Sigmoid colon (tissue), 7 donors: ENCODE data around the gene NRL. TPM values are rescaled to one million over a fixed set of nuclear protein-coding genes. Genes with fewer than 3 reads are reported as not detected.

Experiments used
- DNase-seq: peaks from one replicate; pipeline ENCODE4 v3.0.0-alpha.2; 2019
- H3K27ac ChIP-seq, 4 donors: fragments of 200-600 bp; sonication (generic); one replicate each; pipeline ENCODE4 v1.5.1; 2016 to 2019; ENCODE audit warnings: mild to moderate bottlenecking in 1 of 4
- H3K27me3 ChIP-seq, 3 donors: fragments of 200-600 bp; sonication (generic); one replicate each; pipeline ENCODE4 v1.5.1; 2019; ENCODE audit warnings: mild to moderate bottlenecking in 1 of 3
- H3K36me3 ChIP-seq, 4 donors: fragments of 200-600 bp; sonication (generic); one replicate each; pipeline ENCODE4 v1.5.1; 2016 to 2019
- H3K4me1 ChIP-seq, 4 donors: fragments of 200-600 bp; sonication (generic); one replicate each; pipeline ENCODE4 v1.5.1; 2017 to 2019
- H3K4me3 ChIP-seq, 4 donors: fragments of 200-600 bp; sonication (generic); one replicate each; pipeline ENCODE4 v1.5.1; 2017 to 2019; ENCODE audit warnings: mild to moderate bottlenecking in 2 of 4, moderate library complexity in 1 of 4
- H3K9me3 ChIP-seq, 4 donors: fragments of 200-600 bp in 3 of 4; sonication (generic) in 3 of 4; one replicate each; pipeline versions ENCODE4 v1.5.1 to v1.6.1; 2013 to 2019
- CTCF ChIP-seq, 4 experiments: fragments of 450-650 bp in 3 of 4; fragments of 200-600 bp in 1 of 4; IDR thresholded peaks; one replicate each; pipeline ENCODE4 v1.5.1; 2016 to 2019; ENCODE audit warnings: antibody characterized with exemption in 4 of 4, mild to moderate bottlenecking in 3 of 4, moderate library complexity in 2 of 4
- EP300 ChIP-seq, 4 donors: sonication (generic); formaldehyde crosslinking; IDR thresholded peaks; one replicate each; pipeline ENCODE4 v1.6.1; 2017; ENCODE audit warnings: antibody characterized with exemption in 4 of 4
- POLR2A ChIP-seq, 2 donors: fragments of 450-650 bp; IDR thresholded peaks; one replicate each; pipeline ENCODE4 v1.6.1; 2016; ENCODE audit warnings: antibody characterized with exemption in 2 of 2, mild to moderate bottlenecking in 2 of 2, moderate library complexity in 2 of 2
- POLR2AphosphoS5 ChIP-seq, 4 donors: sonication (generic); formaldehyde crosslinking; IDR thresholded peaks; one replicate each; pipeline ENCODE4 v1.6.1; 2017; ENCODE audit warnings: antibody characterized with exemption in 4 of 4
- WGBS, 2 donors: extraction: QIAGEN DNeasy Blood & Tissue Kit; methylation state at CpG; one replicate each; pipeline ENCODE4 v1.1.7; 2013; 5-methylcytosine and 5-hydroxymethylcytosine counted together
- intact Hi-C: fragments of 100-400 bp; cut with DNase I; formaldehyde crosslinking; loops from one replicate; pipeline ENCODE4 v1.15.1; 2023
- polyA plus RNA-seq, 3 donors: library from polyadenylated mRNA; stranded (reverse); fragments of 200-250 nt; gene quantifications; one replicate each; pipeline ENCODE4 v1.2.3, GENCODE V29; 2013
- total RNA-seq, 4 donors: library from RNA; depleted of rRNA; stranded (reverse); fragments of >200 nt; gene quantifications; one replicate each; pipeline ENCODE4 v1.1.0, GENCODE V29; 2016
- donor health status: healthy with polysubstance abuse.
- donor health status: Bipolar disorder and iron deficiency.
- donor health status: healthy.

Gene NRL
- total and polyA plus RNA-seq, 7 donors = 0.71 to 2.9 (median 1.8) TPM

DNA sequence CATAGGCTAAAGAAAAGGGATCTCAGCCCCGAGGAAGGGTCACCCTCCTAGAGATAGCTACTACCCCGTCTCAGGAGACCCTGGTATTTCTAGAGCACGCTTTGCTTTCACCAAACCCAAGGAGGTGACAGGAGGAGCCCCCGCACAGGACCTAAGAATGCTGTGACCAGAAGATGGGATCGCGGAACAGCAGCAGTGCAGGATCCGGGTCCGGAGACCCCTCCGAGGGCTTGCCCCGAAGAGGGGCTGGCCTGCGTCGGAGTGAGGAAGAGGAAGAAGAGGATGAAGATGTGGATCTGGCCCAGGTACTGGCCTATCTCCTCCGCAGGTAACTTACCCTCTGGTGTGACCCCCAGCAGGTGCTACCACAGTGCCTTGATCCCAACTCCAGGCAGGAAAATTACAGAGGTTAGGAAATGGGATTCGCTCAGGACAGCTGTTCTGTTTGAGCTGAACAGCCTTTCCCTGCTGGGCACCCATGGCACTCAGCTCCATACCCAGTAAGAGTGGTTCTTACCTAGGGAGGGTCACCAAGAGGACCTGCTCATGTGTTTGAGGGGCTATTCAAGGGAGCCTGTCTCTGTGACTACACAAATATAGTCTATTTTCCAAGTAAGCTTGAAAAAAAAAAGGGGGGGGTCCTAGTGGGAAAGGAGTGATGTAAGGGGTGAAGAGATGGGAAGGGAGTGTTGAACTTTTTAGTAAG, 826 bp upstream of the NRL start:
- Histone ChIP-seq H3K9me3 (no peaks in the 10 kb centered on the region), H3K4me1 (peaks cover 0 to 19% (median 18%) of the 10 kb centered on the region in 4 donors), H3K27ac (peak overlapping the region; percentile 95 to 99 (median 98)), H3K4me3 (peak overlapping the region; percentile 66 to 85 (median 74)), H3K27me3 (no peaks in the 10 kb centered on the region), H3K36me3 (peaks cover 9 to 38% (median 26%) of the 10 kb centered on the region in 4 donors)
- TF ChIP-seq POLR2A (IDR thresholded peaks at IDR 0.05) (no peak), POLR2AphosphoS5 (IDR thresholded peaks at IDR 0.05) (no peak), EP300 (IDR thresholded peaks at IDR 0.05) (no peak), CTCF (IDR thresholded peaks at IDR 0.05) (no peak)
- DNase-seq = no peak
- whole genome bisulfite sequencing, 2 donors = 1 to 3% methylated on average over 14 of the region's 14 CpGs
- intact Hi-C loops = loop anchor here (2.0 to 10.0 kb wide), 2 partner anchors 21 to 561 kb away; partner anchors contain the start of genes PSME1, THTPA and ZFHX2

DNA sequence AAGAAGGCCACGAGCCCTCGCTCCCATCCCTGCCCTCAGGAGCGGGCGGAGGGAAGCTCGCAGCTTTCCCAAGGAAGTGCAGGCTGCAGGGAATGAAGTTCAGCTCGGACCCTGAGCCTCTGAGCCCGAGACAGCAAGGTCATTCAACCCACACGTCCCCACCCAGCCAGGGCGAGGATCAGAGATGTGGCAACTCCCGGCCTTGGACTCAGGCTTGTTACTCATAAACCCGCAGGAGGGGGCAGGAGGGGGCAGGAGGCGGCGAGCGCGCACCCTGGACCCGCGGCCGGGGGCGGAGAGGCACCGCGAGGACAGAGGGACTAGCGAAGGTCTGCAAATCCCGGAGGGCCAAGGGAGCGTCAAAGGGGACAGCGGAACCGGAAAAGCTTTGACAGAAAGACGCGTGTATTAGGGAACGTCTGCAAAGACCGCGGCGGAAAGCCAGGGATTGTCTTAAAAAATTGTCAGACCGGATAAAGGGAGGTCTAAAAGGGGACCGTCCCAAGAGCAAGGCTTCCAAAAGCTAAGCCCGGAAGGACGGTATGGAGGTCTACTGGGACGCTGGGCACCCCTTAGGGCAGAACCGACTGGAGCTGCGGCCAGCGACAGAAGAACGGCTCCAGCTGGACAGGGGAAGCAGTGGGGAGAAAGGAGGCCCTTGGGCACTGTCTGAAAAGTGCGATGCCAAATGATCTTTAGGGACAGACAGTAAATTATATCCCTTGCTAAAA, 783 bp downstream of the NRL start:
- peak; percentile 93 for DNase-seq
- Histone ChIP-seq H3K4me1 (peaks cover 0 to 22% (median 18%) of the 10 kb centered on the region in 4 donors), H3K36me3 (peaks cover 8 to 22% (median 12%) of the 10 kb centered on the region in 4 donors), H3K4me3 (peak overlapping the region; percentile 66 to 85 (median 74)), H3K27me3 (no peaks in the 10 kb centered on the region), H3K27ac (peak overlapping the region; percentile 95 to 99 (median 98)), H3K9me3 (no peaks in the 10 kb centered on the region)
- intact Hi-C loops = loop anchor here (1.0 to 10.0 kb wide), 3 partner anchors 23 to 559 kb away; partner anchors contain the start of genes IRF9, PSME1, THTPA and ZFHX2
- TF ChIP-seq CTCF (IDR thresholded peaks at IDR 0.05) (no peak), POLR2AphosphoS5 (IDR thresholded peaks at IDR 0.05) (peak; percentile 24 to 78 (median 56)), EP300 (IDR thresholded peaks at IDR 0.05) (no peak), POLR2A (IDR thresholded peaks at IDR 0.05) (peak; percentile 26 to 54)
- WGBS, 2 donors = 1% methylated on average over 42 of the region's 42 CpGs

DNA sequence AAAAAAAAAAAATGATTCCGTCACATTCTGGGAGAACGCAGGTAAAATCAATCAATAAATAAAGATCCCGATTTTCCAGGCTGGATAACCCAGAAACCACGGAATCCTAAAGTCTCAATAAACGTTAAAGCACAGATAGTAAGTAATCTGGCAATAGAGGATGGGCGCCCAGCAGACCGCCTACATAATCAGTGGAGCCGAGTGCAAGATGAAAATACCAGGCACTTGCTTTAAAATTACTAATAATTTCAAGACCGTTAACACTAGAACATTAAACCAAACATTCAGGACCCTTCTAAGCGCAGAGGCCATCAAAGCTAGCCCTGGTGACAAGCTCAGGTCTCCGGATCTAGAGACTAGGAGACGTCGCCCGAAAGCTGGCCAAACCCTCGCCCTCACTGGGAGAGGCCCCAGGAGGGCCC, 1.4 kb downstream of the NRL start:
- peaks cover 5 to 16% (median 6%) of the 10 kb centered on the region in 4 donors for H3K36me3 ChIP-seq
- H3K4me1 ChIP-seq = peaks cover 0 to 28% (median 18%) of the 10 kb centered on the region in 4 donors
- no peak for TF ChIP-seq POLR2AphosphoS5 (IDR thresholded peaks at IDR 0.05)
- no peak for TF ChIP-seq POLR2A (IDR thresholded peaks at IDR 0.05)
- TF ChIP-seq CTCF (IDR thresholded peaks at IDR 0.05) = no peak
- TF ChIP-seq EP300 (IDR thresholded peaks at IDR 0.05) = no peak
- intact Hi-C loops = loop anchor here (10.0 kb wide), 1 partner anchor 559 kb away; the partner anchor contains the start of genes THTPA and ZFHX2
- H3K9me3 ChIP-seq = no peaks in the 10 kb centered on the region
- WGBS, 2 donors = 8 to 19% methylated on average over 15 of the region's 15 CpGs
- H3K27me3 ChIP-seq = no peaks in the 10 kb centered on the region
- no peak for DNase-seq
- peak overlapping the region; percentile 95 to 99 (median 98) for H3K27ac ChIP-seq
- H3K4me3 ChIP-seq = peak overlapping the region; percentile 66 to 85 (median 74)

DNA sequence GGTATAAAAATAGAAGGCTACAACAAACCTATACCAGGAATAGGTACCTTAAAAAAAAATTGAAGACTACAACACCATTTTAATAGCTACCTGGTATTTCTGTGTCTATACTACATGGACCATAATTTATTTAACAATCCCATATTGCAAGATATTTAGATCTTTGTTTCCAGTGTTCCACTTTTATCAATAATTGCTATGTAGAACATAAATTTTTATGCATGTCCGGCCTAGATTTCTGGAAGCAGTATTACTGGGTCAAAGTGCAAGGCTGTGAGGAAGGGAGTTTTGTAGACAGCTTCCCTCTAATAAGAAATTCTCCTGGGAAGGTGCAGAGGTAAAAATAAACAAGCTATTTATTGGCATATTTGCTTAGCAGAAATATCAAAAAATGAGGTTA, 4.2 kb downstream of the NRL start:
- Histone ChIP-seq H3K36me3 (no peaks in the 10 kb centered on the region), H3K9me3 (no peaks in the 10 kb centered on the region), H3K27ac (no peak overlapping the region), H3K27me3 (no peaks in the 10 kb centered on the region), H3K4me1 (peaks cover 0 to 16% (median 7%) of the 10 kb centered on the region in 4 donors), H3K4me3 (no peak overlapping the region)
- 18 to 71% methylated on average over 1 of the region's 1 CpG for WGBS, 2 donors
- no peak for TF ChIP-seq POLR2A (IDR thresholded peaks at IDR 0.05)
- TF ChIP-seq POLR2AphosphoS5 (IDR thresholded peaks at IDR 0.05) = no peak
- no peak for TF ChIP-seq EP300 (IDR thresholded peaks at IDR 0.05)
- no peak for TF ChIP-seq CTCF (IDR thresholded peaks at IDR 0.05)
- intact Hi-C loops = loop anchor here (10.0 kb wide), 1 partner anchor 556 kb away; the partner anchor contains the start of genes THTPA and ZFHX2
- no peak for DNase-seq
